CD4-positive, alpha-beta memory T cell (primary cell): ENCODE measurements around the gene S100A16. TPM values are rescaled to one million over a fixed set of nuclear protein-coding genes. Genes with fewer than 3 reads are reported as not detected.

Experiments used
- CTCF ChIA-PET: fragments of 350-600 bp; sonication (Branson Sonifier 250); formaldehyde crosslinking; loops from one replicate; lab custom pipeline; 2021; ENCODE audit warnings: inconsistent platforms; ENCODE audit not compliant: partially characterized antibody; lab: Charles Lee
- POLR2A ChIA-PET: fragments of 350-600 bp; sonication (Branson Sonifier 250); formaldehyde crosslinking; loops from one replicate; lab custom pipeline; 2021; ENCODE audit not compliant: partially characterized antibody; lab: Charles Lee
- DNase-seq, 5 donors: peaks; one replicate each; pipeline versions ENCODE4 v3.0.0 to v3.0.0-alpha.2; 2020 to 2022; ENCODE audit warnings: mixed read lengths in 1 of 5
- H3K27ac ChIP-seq: one replicate; pipeline ENCODE4 v1.7.0; 2013; ENCODE audit warnings: low read depth, low read length
- H3K27me3 ChIP-seq: 2 replicates; pipeline ENCODE4 v1.7.0; 2013; ENCODE audit warnings: mild to moderate bottlenecking, low read length, moderate library complexity; ENCODE audit not compliant: insufficient read depth
- H3K36me3 ChIP-seq: 2 replicates; pipeline ENCODE4 v1.7.0; 2013; ENCODE audit warnings: mild to moderate bottlenecking, low read length, moderate library complexity; ENCODE audit not compliant: insufficient read depth
- H3K4me1 ChIP-seq: 2 replicates; pipeline ENCODE4 v1.7.0; 2013; ENCODE audit warnings: mild to moderate bottlenecking, low read length, moderate library complexity; ENCODE audit not compliant: insufficient read depth
- H3K4me3 ChIP-seq, 2 donors: one replicate each; pipeline ENCODE4 v1.7.0; 2013; ENCODE audit warnings: low read length in 2 of 2, mild to moderate bottlenecking in 1 of 2
- H3K9me3 ChIP-seq, 2 donors: one replicate each; pipeline ENCODE4 v1.7.0; 2013; ENCODE audit warnings: low read length in 2 of 2, control low read depth in 1 of 2; ENCODE audit not compliant: control insufficient read depth in 1 of 2
- H3K27ac Mint-ChIP-seq, 7 donors: one replicate each; pipeline ENCODE4 v1.8.0; 2020 to 2021; ENCODE audit warnings: mixed read lengths in 7 of 7, mild to moderate bottlenecking in 6 of 7, inconsistent platforms in 3 of 7, moderate library complexity in 3 of 7
- H3K27me3 Mint-ChIP-seq, 2 donors: one replicate each; pipeline ENCODE4 v1.8.0; 2020 to 2021; ENCODE audit warnings: mixed read lengths in 2 of 2
- H3K36me3 Mint-ChIP-seq, 2 donors: one replicate each; pipeline ENCODE4 v1.8.0; 2020 to 2021; ENCODE audit warnings: mixed read lengths in 2 of 2, inconsistent platforms in 1 of 2, mild to moderate bottlenecking in 1 of 2
- H3K4me1 Mint-ChIP-seq, 4 donors: one replicate each; pipeline ENCODE4 v1.8.0; 2020 to 2021; ENCODE audit warnings: mixed read lengths in 4 of 4, mild to moderate bottlenecking in 1 of 4
- H3K4me3 Mint-ChIP-seq, 8 donors: one replicate each; pipeline ENCODE4 v1.8.0; 2020 to 2021; ENCODE audit warnings: mixed read lengths in 8 of 8, mild to moderate bottlenecking in 7 of 8, moderate library complexity in 6 of 8, inconsistent platforms in 3 of 8
- H3K9me3 Mint-ChIP-seq, 8 donors: one replicate each; pipeline ENCODE4 v1.8.0; 2020 to 2021; ENCODE audit warnings: mixed read lengths in 8 of 8, mild to moderate bottlenecking in 5 of 8, inconsistent platforms in 3 of 8, moderate library complexity in 1 of 8
- intact Hi-C: fragments of 100-400 bp; cut with micrococcal nuclease; formaldehyde crosslinking; loops from one replicate; pipeline ENCODE4 v1.15.1; 2023
- polyA plus RNA-seq, 2 donors: library from polyadenylated mRNA; unstranded; fragments of 300-500 nt; fragmentation: Illumina TruSeq; gene quantifications; one replicate each; pipeline ENCODE4 v1.2.3, GENCODE V29; 2021
- total RNA-seq, 2 experiments: library from RNA; stranded (reverse); gene quantifications; one replicate each; pipeline ENCODE4 v1.2.3, GENCODE V29; 2021

The S100A16 gene
- total and polyA plus RNA-seq, 4 experiments from 2014 or later = not detected

GRCh38 chr1:153626904-153627714 lies 14.2 kb upstream of the S100A16 start, which contains the start of gene S100A13:
S100A13 (minus strand) TSS chr1:153627505; CDS start chr1:153626472, 1,033 bp downstream.
- Histone ChIP-seq H3K4me1 (no peaks in the 10 kb centered on the region), H3K27ac (no peak within 1 kb of the TSS), H3K4me3 (no peak within 1 kb of the TSS), H3K27me3 (no peaks in the 10 kb centered on the region), H3K36me3 (no peaks in the 10 kb centered on the region), H3K9me3 (no peaks in the 10 kb centered on the region)
- DNase-seq = peak in 1 of 5 donors; percentile 18
- intact Hi-C loops = no loop called here
- Mint-ChIP-seq H3K4me1 (peaks cover 0 to 6% (median under 1%) of the 10 kb centered on the region in 4 donors), H3K36me3 (no peaks in the 10 kb centered on the region), H3K27ac (no peak within 1 kb of the TSS), H3K27me3 (peaks cover 0 to 3% of the 10 kb centered on the region in 2 donors), H3K9me3 (peaks cover 0 to 2% (median 0%) of the 10 kb centered on the region in 8 donors), H3K4me3 (peak within 1 kb of the TSS in 2 of 8 donors; percentile 39)
- ChIA-PET POLR2A (interaction anchor here (0.9 kb wide), 1 partner anchor 95 kb away, joined by 3 read pairs; no protein-coding TSS in a partner anchor), CTCF (interaction anchor here (1.8 to 3.5 kb wide), 3 partner anchors 13 to 116 kb away, joined by 4 to 12 read pairs (median 5); no protein-coding TSS in a partner anchor)

GRCh38 chr1:153626477-153626903 lies 13.6 kb upstream of the S100A16 start:
- ChIA-PET CTCF (no interaction called here), POLR2A (interaction anchor here (0.9 kb wide), 1 partner anchor 94 kb away, joined by 3 read pairs; no protein-coding TSS in a partner anchor)
- no peaks in the 10 kb centered on the region for H3K36me3 Mint-ChIP-seq
- H3K27me3 Mint-ChIP-seq = peaks cover 0 to 3% of the 10 kb centered on the region in 2 donors
- Histone ChIP-seq H3K4me3 (no peak overlapping the region), H3K27me3 (no peaks in the 10 kb centered on the region), H3K4me1 (no peaks in the 10 kb centered on the region), H3K27ac (no peak overlapping the region), H3K36me3 (no peaks in the 10 kb centered on the region), H3K9me3 (no peaks in the 10 kb centered on the region)
- DNase-seq = no peak
- H3K27ac Mint-ChIP-seq = no peak overlapping the region
- peaks cover 0 to 5% (median 0%) of the 10 kb centered on the region in 4 donors for H3K4me1 Mint-ChIP-seq
- no peak overlapping the region for H3K4me3 Mint-ChIP-seq
- intact Hi-C loops = no loop called here
- peaks cover 0 to 2% (median 0%) of the 10 kb centered on the region in 8 donors for H3K9me3 Mint-ChIP-seq

DNA sequence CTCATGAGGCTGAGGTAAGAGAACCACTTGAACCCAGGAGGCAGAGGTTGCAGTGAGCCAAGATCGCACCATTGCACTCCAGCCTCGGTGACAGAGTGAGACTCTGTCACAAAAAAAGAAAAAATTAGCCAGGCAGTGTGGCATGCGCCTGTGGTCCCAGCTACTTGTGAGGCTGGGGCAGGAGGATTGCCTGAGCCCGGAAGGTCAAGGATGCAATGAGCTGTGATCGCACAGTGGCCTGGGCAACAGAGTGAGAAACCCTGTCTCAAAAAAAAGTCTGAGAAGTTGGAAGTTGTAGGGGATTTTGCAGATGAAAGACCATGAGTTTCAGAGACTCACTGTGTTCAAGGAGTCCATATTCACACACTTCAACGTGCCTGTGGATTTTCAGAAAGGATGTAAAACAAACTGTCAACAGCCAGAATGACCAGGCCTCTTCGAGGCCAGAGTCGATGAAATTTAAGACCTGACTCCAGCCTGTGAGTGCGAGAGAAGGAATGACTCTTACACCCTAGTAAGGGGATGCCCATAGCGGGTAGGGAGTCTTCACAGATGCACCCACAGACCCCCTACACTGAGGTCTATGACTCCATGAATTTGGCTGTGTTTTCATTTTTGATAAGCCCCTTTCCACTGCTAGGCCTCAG lies 12.2 kb upstream of the S100A16 start:
- no peak overlapping the region for H3K4me3 ChIP-seq
- CTCF ChIA-PET = no interaction called here
- no peaks in the 10 kb centered on the region for H3K9me3 ChIP-seq
- Mint-ChIP-seq H3K9me3 (peaks cover 0 to 2% (median 0%) of the 10 kb centered on the region in 8 donors), H3K36me3 (no peaks in the 10 kb centered on the region), H3K4me3 (no peak overlapping the region), H3K27me3 (peaks cover 0 to 3% of the 10 kb centered on the region in 2 donors), H3K4me1 (no peaks in the 10 kb centered on the region), H3K27ac (no peak overlapping the region)
- peak in 1 of 5 donors; percentile 24 for DNase-seq
- no peak overlapping the region for H3K27ac ChIP-seq
- H3K27me3 ChIP-seq = no peaks in the 10 kb centered on the region
- POLR2A ChIA-PET = no interaction called here
- no peaks in the 10 kb centered on the region for H3K4me1 ChIP-seq
- H3K36me3 ChIP-seq = no peaks in the 10 kb centered on the region
- intact Hi-C loops = no loop called here

- Histone ChIP-seq H3K27me3 (no peaks in the 10 kb centered on the region), H3K9me3 (no peaks in the 10 kb centered on the region), H3K36me3 (no peaks in the 10 kb centered on the region), H3K4me3 (no peak overlapping the region), H3K4me1 (no peaks in the 10 kb centered on the region), H3K27ac (no peak overlapping the region)
- intact Hi-C loops = no loop called here
- CTCF ChIA-PET = interaction anchor here (1.1 kb wide), 1 partner anchor 10 kb away, joined by 3 read pairs; the partner anchor contains the start of gene CHTOP
- H3K27ac Mint-ChIP-seq = no peak overlapping the region
- POLR2A ChIA-PET = no interaction called here
- H3K4me1 Mint-ChIP-seq = no peaks in the 10 kb centered on the region
- H3K36me3 Mint-ChIP-seq = no peaks in the 10 kb centered on the region
- DNase-seq = no peak
- H3K9me3 Mint-ChIP-seq = peaks cover 0 to 3% (median 0%) of the 10 kb centered on the region in 8 donors
- H3K4me3 Mint-ChIP-seq = no peak overlapping the region
- H3K27me3 Mint-ChIP-seq = peaks cover 0 to 3% of the 10 kb centered on the region in 2 donors
These were observed 10.2 kb upstream of the S100A16 start for GRCh38 chr1:153623101-153623500.

GRCh38 chr1:153619171-153619570 lies 6.2 kb upstream of the S100A16 start:
- Mint-ChIP-seq H3K36me3 (no peaks in the 10 kb centered on the region), H3K4me1 (peaks cover 0 to 5% (median 0%) of the 10 kb centered on the region in 4 donors), H3K9me3 (peaks cover 0 to 2% (median 0%) of the 10 kb centered on the region in 8 donors), H3K4me3 (no peak overlapping the region), H3K27ac (no peak overlapping the region), H3K27me3 (peaks cover 0 to 1% of the 10 kb centered on the region in 2 donors)
- no peak for DNase-seq
- Histone ChIP-seq H3K27ac (no peak overlapping the region), H3K4me3 (no peak overlapping the region), H3K27me3 (no peaks in the 10 kb centered on the region), H3K4me1 (no peaks in the 10 kb centered on the region), H3K36me3 (no peaks in the 10 kb centered on the region), H3K9me3 (no peaks in the 10 kb centered on the region)
- intact Hi-C loops = loop anchor here (5.0 kb wide), 1 partner anchor 52 kb away; the partner anchor contains the start of gene S100A2
- CTCF ChIA-PET = interaction anchor here (0.9 to 7.7 kb wide), 14 partner anchors 10 to 266 kb away, joined by 3 to 142 read pairs (median 6); partner anchors contain the start of genes CHTOP, S100A4 and S100A6
- POLR2A ChIA-PET = interaction anchor here (0.6 kb wide), 1 partner anchor 86 kb away, joined by 3 read pairs; no protein-coding TSS in a partner anchor

DNA sequence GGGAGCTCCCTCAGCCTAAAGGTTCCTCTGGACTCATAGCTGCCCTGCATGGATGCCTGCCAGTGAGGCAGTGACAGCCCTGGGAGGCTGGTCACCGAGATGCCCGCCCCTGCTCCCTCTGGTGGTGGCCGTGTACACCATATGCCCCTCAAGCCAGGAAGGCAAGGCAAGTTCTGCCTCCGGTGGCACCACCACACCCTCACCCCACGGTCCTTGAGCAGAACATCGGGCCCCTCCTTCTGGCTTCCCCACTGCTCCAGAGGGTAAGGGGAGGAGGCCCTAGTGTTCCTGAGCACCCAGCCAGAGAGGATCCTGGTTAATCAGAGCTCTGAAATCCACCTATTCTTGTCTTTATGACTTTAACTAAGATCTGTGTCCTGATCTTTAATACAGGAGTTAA lies 4.7 kb upstream of the S100A16 start:
- H3K27me3 ChIP-seq = no peaks in the 10 kb centered on the region
- Mint-ChIP-seq H3K36me3 (no peaks in the 10 kb centered on the region), H3K27ac (peak overlapping the region in 1 of 7 donors; percentile 4), H3K9me3 (peaks cover 0 to 1% (median 0%) of the 10 kb centered on the region in 8 donors), H3K27me3 (peaks cover 0 to 1% of the 10 kb centered on the region in 2 donors), H3K4me3 (no peak overlapping the region), H3K4me1 (peaks cover 0 to 5% (median 0%) of the 10 kb centered on the region in 4 donors)
- ChIA-PET POLR2A (no interaction called here), CTCF (interaction anchor here (0.8 to 7.7 kb wide), 16 partner anchors 9 to 265 kb away, joined by 3 to 142 read pairs (median 4); partner anchors contain the start of genes CHTOP, ILF2, S100A4 and S100A6)
- peak in 3 of 5 donors; percentile 50 to 63 (median 55) for DNase-seq
- H3K27ac ChIP-seq = no peak overlapping the region
- H3K36me3 ChIP-seq = no peaks in the 10 kb centered on the region
- no peak overlapping the region for H3K4me3 ChIP-seq
- intact Hi-C loops = loop anchor here (1.0 to 5.0 kb wide), 2 partner anchors 50 to 108 kb away; partner anchors contain the start of gene S100A2
- H3K9me3 ChIP-seq = no peaks in the 10 kb centered on the region
- H3K4me1 ChIP-seq = no peaks in the 10 kb centered on the region
